IMR-90 (cell line): Measurements from ENCODE around the gene PRH1. TPM values are rescaled to one million over a fixed set of nuclear protein-coding genes. Genes with fewer than 3 reads are reported as not detected.

Experiments
- ATAC-seq: fragments of 200-7000 bp; cut with Tn5 transposase; 2 replicates; pipeline ENCODE4 v1.9.1; 2020; ENCODE audit warnings: low read depth, mild to moderate bottlenecking, moderate library complexity
- BruUV-seq: library from RNA; stranded (reverse); fragments of 400-500 nt; replicated peaks from 2 replicates; lab custom pipeline; 2021; lab: Mats Ljungman, UMichigan
- CTCF ChIA-PET: fragments of 300-600 bp; formaldehyde crosslinking; extraction: SDS; loops from one replicate; lab custom pipeline; 2021; ENCODE audit warnings: antibody characterized with exemption; lab: Yijun Ruan, JAX
- POLR2A ChIA-PET: fragments of 300-600 bp; sonication (Branson Sonifier 250); formaldehyde crosslinking; loops from one replicate; lab custom pipeline; 2022; ENCODE audit warnings: antibody characterized with exemption; ENCODE audit not compliant: unreplicated experiment; lab: Charles Lee
- DNase-seq: peaks from one replicate; pipeline ENCODE4 v3.0.0; 2013
- H2AFZ ChIP-seq: replicated peaks from 2 replicates; pipeline ENCODE3; 2013; ENCODE audit warnings: low read length, mild to moderate bottlenecking; ENCODE audit not compliant: poor library complexity
- H2AK5ac ChIP-seq: 2 replicates; pipeline ENCODE4 v1.6.1; 2013; ENCODE audit warnings: low read depth, low read length, inconsistent platforms
- H2AK9ac ChIP-seq: replicated peaks from 2 replicates; pipeline ENCODE3; 2013; ENCODE audit warnings: mild to moderate bottlenecking, low read depth, low read length, moderate library complexity; ENCODE audit not compliant: poor library complexity
- H2BK120ac ChIP-seq: 2 replicates; pipeline ENCODE4 v1.6.1; 2013; ENCODE audit warnings: low read depth, low read length, inconsistent platforms
- H2BK15ac ChIP-seq: 3 replicates; pipeline ENCODE4 v1.6.1; 2013; ENCODE audit warnings: low read depth, low read length, inconsistent platforms
- H2BK20ac ChIP-seq: 2 replicates; pipeline ENCODE4 v1.6.1; 2013; ENCODE audit warnings: low read depth, mild to moderate bottlenecking, inconsistent platforms, low read length, moderate library complexity
- H2BK5ac ChIP-seq: 2 replicates; pipeline ENCODE4 v1.6.1; 2013; ENCODE audit warnings: mild to moderate bottlenecking, low read depth, low read length, inconsistent platforms; ENCODE audit not compliant: poor library complexity, severe bottlenecking
- H3K14ac ChIP-seq: replicated peaks from 2 replicates; pipeline ENCODE4 v1.6.1; 2013; ENCODE audit warnings: low read depth, low read length, inconsistent platforms
- H3K18ac ChIP-seq: 2 replicates; pipeline ENCODE4 v1.6.1; 2013; ENCODE audit warnings: low read depth, low read length, control low read depth
- H3K23ac ChIP-seq: 2 replicates; pipeline ENCODE4 v1.6.1; 2013; ENCODE audit warnings: low read depth, low read length, inconsistent platforms
- H3K27ac ChIP-seq: 2 replicates; pipeline ENCODE4 v1.5.1; 2013; ENCODE audit warnings: mild to moderate bottlenecking, control low read depth, low read length; ENCODE audit not compliant: insufficient read depth
- H3K27me3 ChIP-seq: 2 replicates; pipeline ENCODE4 v1.6.1; 2013; ENCODE audit warnings: low read length; ENCODE audit not compliant: control insufficient read depth, insufficient read depth
- H3K36me3 ChIP-seq: 2 replicates; pipeline ENCODE4 v1.6.1; 2013; ENCODE audit warnings: low read length, mixed read lengths; ENCODE audit not compliant: control insufficient read depth, insufficient read depth
- H3K4ac ChIP-seq: 2 replicates; pipeline ENCODE4 v1.6.1; 2013; ENCODE audit warnings: low read depth, low read length, inconsistent platforms
- H3K4me1 ChIP-seq: 2 replicates; pipeline ENCODE4 v1.6.1; 2013; ENCODE audit warnings: low read length, mixed read lengths; ENCODE audit not compliant: control insufficient read depth, insufficient read depth
- H3K4me2 ChIP-seq: 2 replicates; pipeline ENCODE4 v1.6.1; 2013; ENCODE audit warnings: low read depth, mild to moderate bottlenecking, control low read depth, low read length, moderate library complexity
- H3K4me3 ChIP-seq: 2 replicates; pipeline ENCODE4 v1.5.1; 2013; ENCODE audit warnings: low read depth, mild to moderate bottlenecking, control low read depth, low read length, moderate library complexity; ENCODE audit not compliant: insufficient read depth
- H3K56ac ChIP-seq: 2 replicates; pipeline ENCODE4 v1.6.1; 2013; ENCODE audit warnings: low read length, inconsistent platforms; ENCODE audit not compliant: insufficient read depth; ENCODE audit errors: extremely low read depth
- H3K79me1 ChIP-seq, 2 experiments: 2 replicates each; pipeline ENCODE4 v1.6.1; 2013; ENCODE audit warnings: low read length in 2 of 2, inconsistent platforms in 1 of 2, low read depth in 1 of 2
- H3K9ac ChIP-seq: 2 replicates; pipeline ENCODE4 v1.6.1; 2013; ENCODE audit warnings: low read depth, low read length, control low read depth
- H3K9me1 ChIP-seq: 2 replicates; pipeline ENCODE4 v1.6.1; 2013; ENCODE audit warnings: low read length, inconsistent platforms; ENCODE audit not compliant: insufficient read depth
- H3K9me3 ChIP-seq: 2 replicates; pipeline ENCODE4 v1.6.1; 2013; ENCODE audit warnings: low read length; ENCODE audit not compliant: control insufficient read depth, insufficient read depth
- H4K20me1 ChIP-seq: 2 replicates; pipeline ENCODE4 v1.6.1; 2013; ENCODE audit warnings: low read length, inconsistent platforms; ENCODE audit not compliant: insufficient read depth
- H4K5ac ChIP-seq: 2 replicates; pipeline ENCODE4 v1.6.1; 2013; ENCODE audit warnings: mild to moderate bottlenecking, low read depth, low read length, control low read depth
- H4K8ac ChIP-seq, 2 experiments: 2 replicates each; pipeline ENCODE4 v1.6.1; 2013; ENCODE audit warnings: low read depth in 2 of 2, low read length in 2 of 2, control low read depth in 1 of 2, inconsistent platforms in 1 of 2
- H4K91ac ChIP-seq: 2 replicates; pipeline ENCODE4 v1.6.1; 2013; ENCODE audit warnings: low read depth, low read length, inconsistent platforms; ENCODE audit not compliant: insufficient read depth
- BHLHE40 ChIP-seq: fragments of 150-350 bp; IDR thresholded peaks from 2 replicates; pipeline ENCODE4 v1.6.1; 2016; ENCODE audit warnings: mild to moderate bottlenecking, low read depth, low read length
- CEBPB ChIP-seq: IDR thresholded peaks from 2 replicates; pipeline ENCODE4 v1.6.1; 2012; ENCODE audit warnings: low read depth, low read length, improper control_type of control experiment
- CHD1 ChIP-seq: IDR thresholded peaks from 2 replicates; pipeline ENCODE4 v1.6.1; 2012; ENCODE audit warnings: low read depth, low read length, improper control_type of control experiment
- ELK1 ChIP-seq: fragments of 150-350 bp; IDR thresholded peaks from 2 replicates; pipeline ENCODE4 v1.6.1; 2016; ENCODE audit warnings: low read depth, mild to moderate bottlenecking, low read length, moderate library complexity, borderline replicate concordance
- FOS ChIP-seq: fragments of 150-350 bp; IDR thresholded peaks from 2 replicates; pipeline ENCODE4 v1.6.1; 2016; ENCODE audit warnings: low read depth, low read length
- MAFK ChIP-seq: IDR thresholded peaks from 2 replicates; pipeline ENCODE4 v1.6.1; 2012; ENCODE audit warnings: low read depth, low read length, improper control_type of control experiment
- MAZ ChIP-seq: IDR thresholded peaks from 2 replicates; pipeline ENCODE4 v1.6.1; 2012; ENCODE audit warnings: low read depth, mild to moderate bottlenecking, low read length, improper control_type of control experiment, moderate library complexity, borderline replicate concordance
- MXI1 ChIP-seq: IDR thresholded peaks from 2 replicates; pipeline ENCODE4 v1.6.1; 2012; ENCODE audit warnings: low read depth, mild to moderate bottlenecking, low read length, moderate library complexity, borderline replicate concordance
- NFE2L2 ChIP-seq: fragments of 150-350 bp; IDR thresholded peaks from 2 replicates; pipeline ENCODE4 v1.6.1; 2016; ENCODE audit warnings: low read depth, mild to moderate bottlenecking, low read length
- POLR2A ChIP-seq: IDR thresholded peaks from 2 replicates; pipeline ENCODE4 v1.6.1; 2012; ENCODE audit warnings: mild to moderate bottlenecking, low read depth, low read length
- RAD21 ChIP-seq: IDR thresholded peaks from 2 replicates; pipeline ENCODE4 v1.6.1; 2012; ENCODE audit warnings: low read length, improper control_type of control experiment
- RCOR1 ChIP-seq: IDR thresholded peaks from 2 replicates; pipeline ENCODE4 v1.6.1; 2012; ENCODE audit warnings: mild to moderate bottlenecking, low read length, improper control_type of control experiment; ENCODE audit not compliant: insufficient replicate concordance
- RFX5 ChIP-seq: IDR thresholded peaks from 2 replicates; pipeline ENCODE4 v1.8.0; 2012; ENCODE audit warnings: low read depth, mild to moderate bottlenecking, low read length, moderate library complexity
- SMC3 ChIP-seq: fragments of 150-350 bp; IDR thresholded peaks from 2 replicates; pipeline ENCODE4 v1.6.1; 2016; ENCODE audit warnings: low read depth, mild to moderate bottlenecking, antibody characterized with exemption, low read length, moderate library complexity
- WGBS, 2 experiments: methylation state at CpG; one replicate each; pipeline versions ENCODE4 v1.1.5 to v1.1.7; 2013; ENCODE audit warnings: missing lambda C conversion rate in 2 of 2; ENCODE audit not compliant: insufficient read length in 1 of 2; ENCODE audit errors: extremely low coverage in 2 of 2; 5-methylcytosine and 5-hydroxymethylcytosine counted together
- dilution Hi-C: fragments of 300-500 bp; cut with HindIII; formaldehyde crosslinking; loops from one replicate; pipeline ENCODE4 v1.14.3; 2018; ENCODE audit warnings: low sequenced_read_pairs; ENCODE audit not compliant: unreplicated experiment
- in situ Hi-C: fragments of 300-500 bp; cut with MboI; formaldehyde crosslinking; loops from 3 replicates; pipeline ENCODE4 v1.14.3; 2019; ENCODE audit warnings: low sequenced_read_pairs, inconsistent platforms, mixed read lengths
- intact Hi-C: fragments of 100-400 bp; cut with micrococcal nuclease; formaldehyde crosslinking; loops from 2 replicates; pipeline ENCODE4 v1.10.0; 2022
- polyA plus RNA-seq, 3 experiments: library from polyadenylated mRNA; depleted of rRNA; stranded (reverse); fragments of >200 nt; gene quantifications; 2 replicates each; pipeline ENCODE4 v1.2.3, GENCODE V29; 2012; ENCODE audit warnings: low replicate concordance in 1 of 3
- total RNA-seq: library from RNA; depleted of rRNA; stranded (reverse); fragments of >200 nt; gene quantifications from 2 replicates; pipeline ENCODE4 v1.2.3, GENCODE V29; 2012
- TF ChIP-seq, protein P1 (sequence below): conservative IDR thresholded peaks from 2 replicates; pipeline ENCODE4 v1.5.1; 2012; ENCODE audit warnings: mild to moderate bottlenecking, low read depth, low read length, improper control_type of control experiment
- TF ChIP-seq, protein P2 (sequence below): fragments of 150-350 bp; IDR thresholded peaks from 2 replicates; pipeline ENCODE4 v1.6.1; 2017; ENCODE audit warnings: mild to moderate bottlenecking, antibody characterized with exemption, low read length, low read depth

Gene PRH1
- total and polyA plus RNA-seq, 2 of the 4 experiments (the other 2 are of a cell fraction) = 3.0 to 18.8 TPM

GRCh38 chr12:10928746-10929286 is 44.8 kb upstream of the PRH1 start, which contains the start of gene PRH2:
TSS of gene PRH2 (plus strand) at chr12:10929236. CDS start at chr12:10929274, 38 bp downstream.
- Histone ChIP-seq H4K5ac (no peak within 1 kb of the TSS), H3K27me3 (no peaks in the 10 kb centered on the region), H3K36me3 (no peaks in the 10 kb centered on the region), H2BK120ac (no peak within 1 kb of the TSS), H2BK5ac (no peak within 1 kb of the TSS), H3K14ac (no peak within 1 kb of the TSS), H2AK5ac (no peak within 1 kb of the TSS), H3K4me2 (no peak within 1 kb of the TSS), H3K27ac (no peak within 1 kb of the TSS), H3K9ac (no peak within 1 kb of the TSS), H3K4me1 (no peaks in the 10 kb centered on the region), H2BK15ac (no peak within 1 kb of the TSS), H4K8ac (no peak within 1 kb of the TSS), H3K9me1 (no peaks in the 10 kb centered on the region), H3K4me3 (no peak within 1 kb of the TSS), H3K18ac (no peak within 1 kb of the TSS), H3K56ac (no peak within 1 kb of the TSS), H3K9me3 (no peaks in the 10 kb centered on the region), H2AFZ (no peak within 1 kb of the TSS), H3K79me1 (peaks cover 3 to 6% of the 10 kb centered on the region in 2 experiments; a peak in 1 of 4 replicates), H4K91ac (no peak within 1 kb of the TSS), H4K20me1 (no peaks in the 10 kb centered on the region), H3K4ac (no peak within 1 kb of the TSS), H3K23ac (no peak within 1 kb of the TSS), H2AK9ac (no peak within 1 kb of the TSS), H2BK20ac (no peak within 1 kb of the TSS)
- WGBS, 2 experiments = no CpG with 5 or more reads among the region's 5 CpGs
- TF ChIP-seq, protein P1, sequence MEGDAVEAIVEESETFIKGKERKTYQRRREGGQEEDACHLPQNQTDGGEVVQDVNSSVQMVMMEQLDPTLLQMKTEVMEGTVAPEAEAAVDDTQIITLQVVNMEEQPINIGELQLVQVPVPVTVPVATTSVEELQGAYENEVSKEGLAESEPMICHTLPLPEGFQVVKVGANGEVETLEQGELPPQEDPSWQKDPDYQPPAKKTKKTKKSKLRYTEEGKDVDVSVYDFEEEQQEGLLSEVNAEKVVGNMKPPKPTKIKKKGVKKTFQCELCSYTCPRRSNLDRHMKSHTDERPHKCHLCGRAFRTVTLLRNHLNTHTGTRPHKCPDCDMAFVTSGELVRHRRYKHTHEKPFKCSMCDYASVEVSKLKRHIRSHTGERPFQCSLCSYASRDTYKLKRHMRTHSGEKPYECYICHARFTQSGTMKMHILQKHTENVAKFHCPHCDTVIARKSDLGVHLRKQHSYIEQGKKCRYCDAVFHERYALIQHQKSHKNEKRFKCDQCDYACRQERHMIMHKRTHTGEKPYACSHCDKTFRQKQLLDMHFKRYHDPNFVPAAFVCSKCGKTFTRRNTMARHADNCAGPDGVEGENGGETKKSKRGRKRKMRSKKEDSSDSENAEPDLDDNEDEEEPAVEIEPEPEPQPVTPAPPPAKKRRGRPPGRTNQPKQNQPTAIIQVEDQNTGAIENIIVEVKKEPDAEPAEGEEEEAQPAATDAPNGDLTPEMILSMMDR = no peak
- TF ChIP-seq, protein P2, sequence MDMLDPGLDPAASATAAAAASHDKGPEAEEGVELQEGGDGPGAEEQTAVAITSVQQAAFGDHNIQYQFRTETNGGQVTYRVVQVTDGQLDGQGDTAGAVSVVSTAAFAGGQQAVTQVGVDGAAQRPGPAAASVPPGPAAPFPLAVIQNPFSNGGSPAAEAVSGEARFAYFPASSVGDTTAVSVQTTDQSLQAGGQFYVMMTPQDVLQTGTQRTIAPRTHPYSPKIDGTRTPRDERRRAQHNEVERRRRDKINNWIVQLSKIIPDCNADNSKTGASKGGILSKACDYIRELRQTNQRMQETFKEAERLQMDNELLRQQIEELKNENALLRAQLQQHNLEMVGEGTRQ = no peak
- no peak for TF ChIP-seq MAFK
- TF ChIP-seq POLR2A = no peak
- TF ChIP-seq RCOR1 = no peak
- TF ChIP-seq RAD21 = no peak
- TF ChIP-seq MXI1 = no peak
- no peak for TF ChIP-seq MAZ
- no peak for TF ChIP-seq BHLHE40
- no peak for TF ChIP-seq SMC3
- TF ChIP-seq NFE2L2 = no peak
- TF ChIP-seq RFX5 = no peak
- no peak for TF ChIP-seq ELK1
- no peak for TF ChIP-seq FOS
- TF ChIP-seq CEBPB = no peak
- no peak for TF ChIP-seq CHD1
- CTCF ChIA-PET = no interaction called here
- no TSS peak for BruUV-seq
- dilution Hi-C loops (no loop called here), in situ Hi-C loops (no loop called here), intact Hi-C loops (no loop called here)
- POLR2A ChIA-PET = no interaction called here
- ATAC-seq (no peak), DNase-seq (no peak)
